SK-N-MC (cell line): ENCODE measurements around the gene MAGEA9.

Experiments used
- EZH2 ChIP-seq: fragments of 200-600 bp; sonication (generic); IDR thresholded peaks from one replicate; pipeline ENCODE4 v1.6.1; 2017; ENCODE audit warnings: antibody characterized with exemption
- FOXP2 ChIP-seq: optimal IDR thresholded peaks from 2 replicates; pipeline ENCODE3; 2011; ENCODE audit warnings: mild to moderate bottlenecking, moderate library complexity; ENCODE audit not compliant: insufficient read depth; ENCODE audit errors: extremely low read length, control extremely low read depth
- POLR2AphosphoS5 ChIP-seq: IDR thresholded peaks from 2 replicates; pipeline ENCODE4 v1.6.1; 2012; ENCODE audit warnings: mild to moderate bottlenecking, low read depth, low read length, borderline replicate concordance

GRCh38 chrX:149827254-149827653, 45.5 kb downstream of the MAGEA9 start:
- TF ChIP-seq EZH2 = no peak
- no peak for TF ChIP-seq POLR2AphosphoS5
- TF ChIP-seq FOXP2 = no peak
